ENCODE results near the gene PALM.
A peak's percentile ranks its signal among the peaks of the same experiment; 100 is the strongest.
"Not testable (repeated sequence)": the region's sequence is repeated elsewhere in the genome, so short reads cannot be mapped to it uniquely, and the experiment has no call there.

The PALM gene

DNA sequence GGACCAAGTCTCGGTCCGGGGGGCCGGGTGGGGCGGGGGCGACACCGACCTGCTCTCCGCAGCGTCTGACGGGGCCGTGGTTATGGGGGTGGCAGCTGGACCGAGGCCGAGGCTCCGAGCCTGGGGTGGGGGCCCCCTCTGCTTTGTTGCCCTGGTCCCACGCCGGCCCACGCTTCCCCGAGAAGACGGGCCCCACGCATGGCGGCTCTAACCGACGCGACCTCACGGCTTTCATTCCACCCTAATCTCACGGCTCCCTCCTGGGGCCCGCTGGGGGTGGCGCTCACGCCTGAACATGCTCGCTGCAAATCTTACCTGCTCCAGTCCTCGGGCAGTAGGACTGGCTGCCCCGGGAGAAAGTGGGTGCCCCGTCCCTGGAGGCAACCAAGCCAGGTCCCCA, 27.4 kb downstream of the PALM start:
- no peak overlapping the region for H3K4me3 ChIP-seq (ENCODE audit: severe bottlenecking)
- H3K9me3 ChIP-seq (ENCODE audit: severe bottlenecking), result no peaks in the 10 kb centered on the region
- H3K27ac ChIP-seq (ENCODE audit: poor library complexity, severe bottlenecking), result no peak overlapping the region
- DNase-seq (ENCODE audit: low spot score) (no peak), ATAC-seq (ENCODE audit: low read depth) (no peak)
- no peak for TF ChIP-seq CTCF (IDR thresholded peaks at IDR 0.05; ENCODE audit: poor library complexity, severe bottlenecking)
- no peaks in the 10 kb centered on the region for H3K4me1 ChIP-seq (ENCODE audit: insufficient read depth, poor library complexity, severe bottlenecking)
- H3K27me3 ChIP-seq (ENCODE audit: insufficient read depth, poor library complexity, severe bottlenecking), result no peaks in the 10 kb centered on the region
- H3K36me3 ChIP-seq (ENCODE audit: low read depth), result no peaks in the 10 kb centered on the region

- Histone ChIP-seq H3K4me3 (ENCODE audit: severe bottlenecking) (no peak overlapping the region), H3K27ac (ENCODE audit: poor library complexity, severe bottlenecking) (no peak overlapping the region), H3K36me3 (ENCODE audit: low read depth) (no peaks in the 10 kb centered on the region), H3K4me1 (ENCODE audit: insufficient read depth, poor library complexity, severe bottlenecking) (no peaks in the 10 kb centered on the region), H3K27me3 (ENCODE audit: insufficient read depth, poor library complexity, severe bottlenecking) (no peaks in the 10 kb centered on the region), H3K9me3 (ENCODE audit: severe bottlenecking) (no peaks in the 10 kb centered on the region)
- peak; percentile 51 for DNase-seq (ENCODE audit: low spot score)
- ATAC-seq (ENCODE audit: low read depth), result peak; percentile 41; the same call in 1 of the 3 replicates
- peak; percentile 26 for TF ChIP-seq CTCF (IDR thresholded peaks at IDR 0.05; ENCODE audit: poor library complexity, severe bottlenecking)
These were observed 28.9 kb downstream of the PALM start for GRCh38 chr19:737591-738093.

GRCh38 chr19:738509-739128, 29.9 kb downstream of the PALM start:
- H3K36me3 ChIP-seq (ENCODE audit: low read depth), result no peaks in the 10 kb centered on the region
- H3K27me3 ChIP-seq (ENCODE audit: insufficient read depth, poor library complexity, severe bottlenecking), result no peaks in the 10 kb centered on the region
- H3K4me1 ChIP-seq (ENCODE audit: insufficient read depth, poor library complexity, severe bottlenecking), result no peaks in the 10 kb centered on the region
- ATAC-seq (ENCODE audit: low read depth), result no peak
- DNase-seq (ENCODE audit: low spot score), result peak; percentile 58
- no peak overlapping the region for H3K27ac ChIP-seq (ENCODE audit: poor library complexity, severe bottlenecking)
- TF ChIP-seq CTCF (IDR thresholded peaks at IDR 0.05; ENCODE audit: poor library complexity, severe bottlenecking), result no peak
- no peaks in the 10 kb centered on the region for H3K9me3 ChIP-seq (ENCODE audit: severe bottlenecking)
- H3K4me3 ChIP-seq (ENCODE audit: severe bottlenecking), result no peak overlapping the region

- TF ChIP-seq CTCF (IDR thresholded peaks at IDR 0.05; ENCODE audit: poor library complexity, severe bottlenecking), result no peak
- H3K4me1 ChIP-seq (ENCODE audit: insufficient read depth, poor library complexity, severe bottlenecking), result no peaks in the 10 kb centered on the region
- H3K9me3 ChIP-seq (ENCODE audit: severe bottlenecking), result no peaks in the 10 kb centered on the region
- no peaks in the 10 kb centered on the region for H3K27me3 ChIP-seq (ENCODE audit: insufficient read depth, poor library complexity, severe bottlenecking)
- peak; percentile 52 for DNase-seq (ENCODE audit: low spot score)
- H3K27ac ChIP-seq (ENCODE audit: poor library complexity, severe bottlenecking), result no peak overlapping the region
- no peak for ATAC-seq (ENCODE audit: low read depth)
- H3K36me3 ChIP-seq (ENCODE audit: low read depth), result no peaks in the 10 kb centered on the region
- H3K4me3 ChIP-seq (ENCODE audit: severe bottlenecking), result no peak overlapping the region
These were observed 31.4 kb downstream of the PALM start for GRCh38 chr19:739998-740715.

DNA sequence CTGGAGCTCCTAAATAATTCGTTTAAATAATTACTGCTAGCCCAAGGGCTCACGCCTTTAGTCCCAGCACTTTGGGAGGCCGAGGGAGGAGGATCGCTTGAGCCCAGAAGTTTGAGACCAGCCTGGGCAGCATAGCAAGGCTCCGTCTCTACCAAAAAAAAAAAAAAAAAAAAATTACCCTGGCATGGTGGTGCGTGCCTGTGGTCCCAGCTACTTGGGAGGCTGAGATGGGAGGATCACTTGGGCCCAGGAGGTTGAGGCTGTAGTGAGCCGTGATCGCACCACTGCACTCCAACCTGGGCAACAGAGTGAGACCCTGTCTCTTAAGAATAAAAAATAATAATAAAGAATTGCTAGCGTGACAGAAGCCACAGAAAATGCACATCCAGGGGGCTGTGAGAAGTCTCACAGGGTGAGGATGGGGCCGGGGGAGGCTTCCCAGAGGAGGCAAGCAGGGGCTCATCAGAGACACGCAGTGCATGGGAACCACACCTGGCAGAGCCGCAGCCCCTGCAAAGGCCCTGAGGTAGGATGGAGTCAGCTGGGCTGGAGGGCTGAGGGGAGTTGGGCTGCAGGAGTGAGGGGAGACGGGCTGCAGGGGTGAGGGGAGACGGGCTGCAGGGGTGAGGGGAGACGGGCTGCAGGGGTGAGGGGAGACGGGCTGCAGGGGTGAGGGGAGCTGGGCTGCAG, 32.2 kb downstream of the PALM start:
- ATAC-seq (ENCODE audit: low read depth); DNase-seq (ENCODE audit: low spot score); H3K27ac ChIP-seq (ENCODE audit: poor library complexity, severe bottlenecking); H3K27me3 ChIP-seq (ENCODE audit: insufficient read depth, poor library complexity, severe bottlenecking); H3K4me3 ChIP-seq (ENCODE audit: severe bottlenecking); H3K4me1 ChIP-seq (ENCODE audit: insufficient read depth, poor library complexity, severe bottlenecking); H3K36me3 ChIP-seq (ENCODE audit: low read depth); H3K9me3 ChIP-seq (ENCODE audit: severe bottlenecking): not testable (repeated sequence)
